ENCODE measurements around the gene NDUFA7.

DNA sequence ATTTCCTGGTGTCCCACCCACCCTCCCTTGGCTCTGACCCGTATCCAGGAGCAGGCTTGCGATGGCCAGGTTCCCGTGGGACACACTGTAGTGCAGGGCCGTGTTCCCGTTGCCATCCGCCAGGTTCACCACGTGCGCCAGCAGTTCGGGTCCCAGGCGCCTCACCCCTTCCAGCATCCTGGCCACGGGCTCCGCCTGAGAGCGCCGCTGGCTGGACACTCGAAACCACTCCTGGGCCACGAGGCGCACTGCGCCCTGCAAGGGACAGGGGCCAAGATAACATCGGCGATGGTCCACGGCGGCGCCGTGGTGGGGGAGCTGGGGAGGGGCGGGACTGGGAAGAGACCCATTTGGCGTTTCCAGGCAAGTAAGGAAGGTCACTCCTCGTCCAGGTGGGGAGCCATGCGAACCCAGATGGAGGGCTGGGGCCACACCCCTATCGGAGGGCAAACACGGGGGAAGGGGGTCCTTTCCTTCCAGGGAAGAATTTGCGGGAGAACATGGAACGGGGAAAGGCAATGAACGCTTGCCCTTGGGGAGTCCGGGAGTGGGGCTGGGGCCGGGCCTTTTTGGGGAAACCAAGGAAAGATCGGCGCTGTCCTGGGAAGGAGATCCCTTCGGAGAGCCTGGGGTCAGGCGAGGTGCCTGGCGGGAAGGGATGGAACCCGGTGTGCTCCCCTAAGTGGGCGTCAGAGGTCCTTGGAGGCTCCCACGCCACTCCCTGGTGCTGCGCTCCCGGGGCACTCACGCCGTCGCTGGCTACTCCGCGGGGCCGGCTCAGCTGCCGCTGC, 12.0 kb upstream of the NDUFA7 start:
- TF ChIP-seq CTCF (IDR thresholded peaks at IDR 0.05) (no peak), EZH2 (IDR thresholded peaks at IDR 0.05; ENCODE audit: borderline replicate concordance, insufficient read depth, low read depth, low read length, poor library complexity, severe bottlenecking) (no peak)
